Measurements from ENCODE around the gene GCH1. TPM values are rescaled to one million over a fixed set of nuclear protein-coding genes. Genes with fewer than 3 reads are reported as not detected.

Gene GCH1
- polyA plus RNA-seq, 3 donors = 55.3 to 68.6 (median 63.3) TPM

DNA sequence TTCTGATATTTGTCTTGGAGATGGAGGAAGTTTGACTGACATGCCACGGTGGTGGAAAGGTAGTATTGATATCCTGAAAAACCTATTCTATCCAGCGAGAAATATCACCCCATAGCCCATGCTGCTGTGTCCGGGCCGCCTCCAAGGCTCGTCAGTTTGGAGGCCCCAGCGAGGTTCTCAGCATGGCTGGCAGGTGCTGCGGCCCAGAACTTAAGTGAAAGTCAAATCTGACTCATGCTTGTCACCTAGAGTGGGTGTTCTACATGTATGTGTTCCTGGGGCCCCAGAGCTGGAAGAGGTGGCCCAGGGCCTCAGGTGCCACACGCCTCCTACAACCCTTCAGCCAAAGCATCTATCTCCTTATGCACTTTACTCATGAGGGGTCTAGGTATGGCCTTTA is 92.9 kb downstream of the GCH1 start:
- H3K27me3 Mint-ChIP-seq (ENCODE audit: low read depth in 3 of 3) = peaks cover 4 to 8% (median 6%) of the 10 kb centered on the region in 3 donors
- no peaks in the 10 kb centered on the region for H3K9me3 ChIP-seq (replicated peaks in 1 of 2; ENCODE audit: control insufficient read depth in 1 of 2, insufficient read depth in 1 of 2, low read length in 2 of 2)
- peaks cover 10% of the 10 kb centered on the region in 2 donors for H3K4me1 ChIP-seq (ENCODE audit: control insufficient read depth in 1 of 2, insufficient read depth in 2 of 2, low read length in 2 of 2)
- no peak overlapping the region for H3K27ac Mint-ChIP-seq
- DNase-seq = no peak
- no peaks in the 10 kb centered on the region for H3K36me3 Mint-ChIP-seq
- no peak overlapping the region for H3K27ac ChIP-seq (ENCODE audit: low read depth in 1 of 2, low read length in 2 of 2)
- no peak overlapping the region for H2AFZ ChIP-seq (ENCODE audit: insufficient read depth, low read depth, low read length, poor library complexity, severe bottlenecking)
- H3K79me2 ChIP-seq (ENCODE audit: insufficient read depth, low read length) = no peaks in the 10 kb centered on the region
- peaks cover 19% of the 10 kb centered on the region for H3K4me1 Mint-ChIP-seq
- H3K4me3 Mint-ChIP-seq = no peak overlapping the region
- peaks cover 0 to 6% (median 0%) of the 10 kb centered on the region in 7 donors for H3K9me3 Mint-ChIP-seq
- H3K27me3 ChIP-seq (ENCODE audit: control insufficient read depth in 2 of 2, insufficient read depth in 2 of 2, low read length in 2 of 2) = peaks cover 0 to 5% of the 10 kb centered on the region in 2 donors
- H4K20me1 ChIP-seq (ENCODE audit: insufficient read depth, low read length) = no peaks in the 10 kb centered on the region
- TF ChIP-seq CTCF (IDR thresholded peaks at IDR 0.05) = no peak
- no peak overlapping the region for H3K4me2 ChIP-seq (replicated peaks; ENCODE audit: extremely low read depth, low read length, poor library complexity, severe bottlenecking)
- no peak overlapping the region for H3K9ac ChIP-seq (ENCODE audit: insufficient read depth, low read length, poor library complexity, severe bottlenecking)
- H3K36me3 ChIP-seq (replicated peaks in 1 of 2; ENCODE audit: control insufficient read depth in 1 of 2, insufficient read depth in 2 of 2, low read length in 2 of 2) = no peaks in the 10 kb centered on the region
- intact Hi-C loops (cut with micrococcal nuclease) = loop anchor here (5.0 kb wide), 2 partner anchors 242 to 247 kb away; partner anchors contain the start of gene SAMD4A (in 1 of the 2)
- WGBS (ENCODE audit: insufficient coverage) = no CpG with 5 or more reads among the region's 8 CpGs
- H3K4me3 ChIP-seq (replicated peaks in 1 of 3; ENCODE audit: low read depth in 2 of 3, low read length in 3 of 3) = no peak overlapping the region

DNA sequence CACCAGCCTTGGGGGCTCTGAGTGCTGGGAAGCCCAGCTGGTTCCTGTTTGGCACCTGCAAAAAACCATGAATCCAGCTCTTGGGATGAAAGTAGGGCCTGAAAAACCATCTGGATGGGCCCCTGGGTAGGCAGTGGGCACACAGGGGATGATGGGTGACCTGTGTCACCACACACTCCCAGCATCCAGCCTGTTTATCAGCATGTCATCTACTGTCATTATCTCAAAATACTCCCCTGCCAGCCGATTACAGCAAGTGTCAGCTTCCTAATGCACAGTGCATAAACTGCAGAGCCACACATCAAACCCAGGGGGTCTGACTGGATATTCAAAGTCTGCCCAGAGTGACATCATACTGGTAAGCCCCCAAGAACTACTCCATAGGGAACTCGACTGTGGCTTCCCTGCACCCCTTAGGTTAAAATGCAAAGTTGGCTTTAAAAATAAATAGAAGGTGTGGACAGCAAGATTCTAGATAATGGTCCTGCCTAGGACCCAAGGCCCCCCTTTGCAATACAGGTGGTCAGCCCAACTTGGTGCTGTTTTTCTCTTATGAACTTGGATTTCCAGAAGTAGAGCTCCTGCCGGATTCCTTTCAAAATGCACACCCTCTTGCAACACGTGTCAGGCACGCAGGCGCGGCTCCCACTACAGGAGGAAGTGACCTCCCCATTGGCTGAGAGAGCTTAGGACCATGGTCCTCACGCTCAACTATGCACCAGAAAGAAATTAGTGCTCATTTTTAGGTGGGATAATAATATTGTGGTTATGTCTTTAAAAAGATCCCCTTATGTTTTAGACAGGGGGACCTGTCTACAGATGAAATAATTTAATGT is 94.1 kb downstream of the GCH1 start:
- intact Hi-C loops (cut with micrococcal nuclease) = loop anchor here (5.0 kb wide), 2 partner anchors 241 to 246 kb away; partner anchors contain the start of gene SAMD4A (in 1 of the 2)
- peaks cover 0 to 5% of the 10 kb centered on the region in 2 donors for H3K27me3 ChIP-seq (ENCODE audit: control insufficient read depth in 2 of 2, insufficient read depth in 2 of 2, low read length in 2 of 2)
- H3K27me3 Mint-ChIP-seq (ENCODE audit: low read depth in 3 of 3) = peaks cover 8 to 10% (median 8%) of the 10 kb centered on the region in 3 donors
- 80% methylated on average over 1 of the region's 8 CpGs for WGBS (ENCODE audit: insufficient coverage)
- H3K4me3 Mint-ChIP-seq = no peak overlapping the region
- H3K79me2 ChIP-seq (ENCODE audit: insufficient read depth, low read length) = no peaks in the 10 kb centered on the region
- no peaks in the 10 kb centered on the region for H3K36me3 ChIP-seq (replicated peaks in 1 of 2; ENCODE audit: control insufficient read depth in 1 of 2, insufficient read depth in 2 of 2, low read length in 2 of 2)
- no peaks in the 10 kb centered on the region for H4K20me1 ChIP-seq (ENCODE audit: insufficient read depth, low read length)
- DNase-seq = no peak
- H3K4me2 ChIP-seq (replicated peaks; ENCODE audit: extremely low read depth, low read length, poor library complexity, severe bottlenecking) = no peak overlapping the region
- H3K4me1 ChIP-seq (ENCODE audit: control insufficient read depth in 1 of 2, insufficient read depth in 2 of 2, low read length in 2 of 2) = peaks cover 9 to 10% of the 10 kb centered on the region in 2 donors
- H3K27ac ChIP-seq (ENCODE audit: low read depth in 1 of 2, low read length in 2 of 2) = no peak overlapping the region
- H3K9me3 Mint-ChIP-seq = peaks cover 0 to 6% (median 0%) of the 10 kb centered on the region in 7 donors
- H3K4me3 ChIP-seq (replicated peaks in 1 of 3; ENCODE audit: low read depth in 2 of 3, low read length in 3 of 3) = no peak overlapping the region
- no peak overlapping the region for H2AFZ ChIP-seq (ENCODE audit: insufficient read depth, low read depth, low read length, poor library complexity, severe bottlenecking)
- H3K9ac ChIP-seq (ENCODE audit: insufficient read depth, low read length, poor library complexity, severe bottlenecking) = no peak overlapping the region
- H3K9me3 ChIP-seq (replicated peaks in 1 of 2; ENCODE audit: control insufficient read depth in 1 of 2, insufficient read depth in 1 of 2, low read length in 2 of 2) = no peaks in the 10 kb centered on the region
- H3K4me1 Mint-ChIP-seq = peaks cover 15% of the 10 kb centered on the region
- no peaks in the 10 kb centered on the region for H3K36me3 Mint-ChIP-seq
- TF ChIP-seq CTCF (IDR thresholded peaks at IDR 0.05) = no peak
- H3K27ac Mint-ChIP-seq = no peak overlapping the region
